ENCODE measurements around the gene DEFB121.
"Not testable (repeated sequence)": the region's sequence is repeated elsewhere in the genome, so short reads cannot be mapped to it uniquely, and the experiment has no call there.

The DEFB121 gene

GRCh38 chr20:31406115-31406514 is at the start of gene DEFB121:
DEFB121 (minus strand) TSS chr20:31406215; CDS start chr20:31406152, 63 bp downstream.
- DNase-seq, result no peak

GRCh38 chr20:31454361-31454760 is 48.3 kb upstream of the DEFB121 start:
- no peak for DNase-seq

- no peak for DNase-seq
These were observed 46.6 kb upstream of the DEFB121 start for GRCh38 chr20:31452575-31452974.

- no peak for DNase-seq
These were observed 43.7 kb upstream of the DEFB121 start for GRCh38 chr20:31449511-31450414.

- no peak for DNase-seq
These were observed 40.2 kb upstream of the DEFB121 start for GRCh38 chr20:31446084-31446819.

GRCh38 chr20:31440012-31440659 is 34.1 kb upstream of the DEFB121 start, which contains the start of gene DEFB123:
DEFB123 (plus strand) TSS chr20:31440632; CDS start chr20:31440699, 67 bp downstream.
- DNase-seq, result no peak

GRCh38 chr20:31430568-31431115 is 24.6 kb upstream of the DEFB121 start:
- no peak for DNase-seq

- DNase-seq, result not testable (repeated sequence)
These were observed 21.6 kb upstream of the DEFB121 start for GRCh38 chr20:31427576-31427975.

- DNase-seq, result not testable (repeated sequence)
These were observed 21.0 kb upstream of the DEFB121 start for GRCh38 chr20:31426891-31427551.

GRCh38 chr20:31425797-31426196 is 19.8 kb upstream of the DEFB121 start:
- no peak for DNase-seq

GRCh38 chr20:31418307-31418706 is 12.3 kb upstream of the DEFB121 start:
- DNase-seq, result no peak

- no peak for DNase-seq
These were observed 9.6 kb upstream of the DEFB121 start for GRCh38 chr20:31415653-31416052.

- DNase-seq, result no peak
These were observed 8.4 kb upstream of the DEFB121 start for GRCh38 chr20:31414381-31414780.

- no peak for DNase-seq
These were observed 4.0 kb upstream of the DEFB121 start for GRCh38 chr20:31410011-31410410.

- DNase-seq, result no peak
These were observed 2.1 kb downstream of the DEFB121 start for GRCh38 chr20:31403886-31404285.

GRCh38 chr20:31394900-31395299 is 11.1 kb downstream of the DEFB121 start:
- no peak for DNase-seq

- no peak for DNase-seq
These were observed 13.2 kb downstream of the DEFB121 start for GRCh38 chr20:31392836-31393235.

GRCh38 chr20:31390490-31390889 is 15.5 kb downstream of the DEFB121 start, which contains the start of gene DEFB119:
DEFB119 (minus strand) TSS chr20:31390590; CDS start chr20:31390483, 107 bp downstream.
- no peak for DNase-seq

GRCh38 chr20:31374346-31374745 is 31.7 kb downstream of the DEFB121 start:
- DNase-seq, result no peak

GRCh38 chr20:31368301-31368700 is 37.7 kb downstream of the DEFB121 start, which contains the start of gene DEFB118:
DEFB118 (plus strand) TSS chr20:31368601; CDS start chr20:31368651, 50 bp downstream.
- no peak for DNase-seq

- DNase-seq, result not testable (repeated sequence)
These were observed 41.7 kb downstream of the DEFB121 start for GRCh38 chr20:31364272-31364671.

GRCh38 chr20:31363295-31363694 is 42.7 kb downstream of the DEFB121 start:
- DNase-seq, result no peak

All from activated gamma-delta T cell treated with Interleukin-2 at 50 U/mL for 16 hours (primary cell).